Gastrocnemius medialis (tissue), 4 donors: ENCODE measurements around the gene ANKS1B. TPM values are rescaled to one million over a fixed set of nuclear protein-coding genes. Genes with fewer than 3 reads are reported as not detected.

Source experiments
- ATAC-seq, 2 donors: fragments of 150-250 bp; one replicate each; pipeline ENCODE4 v1.9.1; 2016
- DNase-seq, 2 donors: peaks; one replicate each; pipeline ENCODE4 v3.0.0-alpha.2; 2019
- H3K27ac ChIP-seq, 4 donors: fragments of 200-600 bp; sonication (generic); 1 replicate in 1 of 4; 2 replicates in 3 of 4; pipeline ENCODE4 v1.5.1; 2016 to 2018; ENCODE audit warnings: mild to moderate bottlenecking in 2 of 4, moderate library complexity in 1 of 4
- H3K27me3 ChIP-seq, 3 donors: fragments of 200-600 bp; sonication (generic) in 2 of 3; 1 replicate in 1 of 3; 2 replicates in 2 of 3; pipeline versions ENCODE4 v1.5.1 to v1.6.0; 2016 to 2019; ENCODE audit warnings: mild to moderate bottlenecking in 1 of 3, moderate library complexity in 1 of 3
- H3K36me3 ChIP-seq, 2 donors: fragments of 200-600 bp; sonication (generic) in 1 of 2; one replicate each; pipeline ENCODE4 v1.5.1; 2017 to 2018
- H3K4me1 ChIP-seq, 2 donors: fragments of 200-600 bp; sonication (generic) in 1 of 2; one replicate each; pipeline ENCODE4 v1.5.1; 2016 to 2017; ENCODE audit warnings: mild to moderate bottlenecking in 2 of 2
- H3K4me3 ChIP-seq, 4 donors: fragments of 200-600 bp; sonication (generic) in 3 of 4; 1 replicate in 1 of 4; 2 replicates in 3 of 4; pipeline ENCODE4 v1.5.1; 2016 to 2019; ENCODE audit warnings: mild to moderate bottlenecking in 2 of 4
- H3K9me3 ChIP-seq, 3 donors: fragments of 200-600 bp; sonication (generic) in 2 of 3; 1 replicate in 1 of 3; 2 replicates in 2 of 3; pipeline ENCODE4 v1.5.1; 2016 to 2019
- POLR2A ChIP-seq, 2 donors: fragments of 450-650 bp; IDR thresholded peaks; one replicate each; pipeline ENCODE4 v1.6.1; 2017; ENCODE audit warnings: antibody characterized with exemption in 2 of 2, mild to moderate bottlenecking in 2 of 2, moderate library complexity in 2 of 2
- in situ Hi-C, 4 donors: fragments of 200-750 bp; cut with MboI; loops; one replicate each; pipeline versions ENCODE4 v1.15.0 to v1.8.0; 2017; ENCODE audit warnings: low sequenced_read_pairs in 4 of 4
- intact Hi-C: fragments of 100-400 bp; cut with DNase I; formaldehyde crosslinking; loops from one replicate; pipeline ENCODE4 v1.15.1; 2023; ENCODE audit warnings: low total_unique reads
- total RNA-seq, 4 donors: library from RNA; depleted of rRNA; stranded (reverse); fragments of >200 nt; gene quantifications; one replicate each; pipeline versions ENCODE4 v1.1.0 to v1.2.3, GENCODE V29; 2016
- TF ChIP-seq, protein P1 (sequence below), 5 experiments: fragments of 450-650 bp in 3 of 5; fragments of 200-600 bp in 2 of 5; sonication (generic) in 2 of 5; IDR thresholded peaks in 4 of 5; conservative IDR thresholded peaks in 1 of 5; 1 replicate in 4 of 5; 2 replicates in 1 of 5; pipeline ENCODE4 v1.5.1; 2016 to 2019; ENCODE audit warnings: antibody characterized with exemption in 5 of 5, mild to moderate bottlenecking in 3 of 5, moderate library complexity in 3 of 5

The ANKS1B gene
- total RNA-seq, 4 donors from 2014 or later = 3.9 to 14.5 (median 5.7) TPM

GRCh38 chr12:99343960-99344359, 640.8 kb downstream of the ANKS1B start:
- intact Hi-C loops (no loop called here), in situ Hi-C loops (no loop called here)
- ATAC-seq (no peak), DNase-seq (no peak)
- H3K27ac ChIP-seq = no peak overlapping the region
- H3K4me3 ChIP-seq = no peak overlapping the region
- H3K36me3 ChIP-seq = no peaks in the 10 kb centered on the region
- H3K4me1 ChIP-seq = no peaks in the 10 kb centered on the region
- no peaks in the 10 kb centered on the region for H3K9me3 ChIP-seq
- no peaks in the 10 kb centered on the region for H3K27me3 ChIP-seq
- TF ChIP-seq, protein P1, sequence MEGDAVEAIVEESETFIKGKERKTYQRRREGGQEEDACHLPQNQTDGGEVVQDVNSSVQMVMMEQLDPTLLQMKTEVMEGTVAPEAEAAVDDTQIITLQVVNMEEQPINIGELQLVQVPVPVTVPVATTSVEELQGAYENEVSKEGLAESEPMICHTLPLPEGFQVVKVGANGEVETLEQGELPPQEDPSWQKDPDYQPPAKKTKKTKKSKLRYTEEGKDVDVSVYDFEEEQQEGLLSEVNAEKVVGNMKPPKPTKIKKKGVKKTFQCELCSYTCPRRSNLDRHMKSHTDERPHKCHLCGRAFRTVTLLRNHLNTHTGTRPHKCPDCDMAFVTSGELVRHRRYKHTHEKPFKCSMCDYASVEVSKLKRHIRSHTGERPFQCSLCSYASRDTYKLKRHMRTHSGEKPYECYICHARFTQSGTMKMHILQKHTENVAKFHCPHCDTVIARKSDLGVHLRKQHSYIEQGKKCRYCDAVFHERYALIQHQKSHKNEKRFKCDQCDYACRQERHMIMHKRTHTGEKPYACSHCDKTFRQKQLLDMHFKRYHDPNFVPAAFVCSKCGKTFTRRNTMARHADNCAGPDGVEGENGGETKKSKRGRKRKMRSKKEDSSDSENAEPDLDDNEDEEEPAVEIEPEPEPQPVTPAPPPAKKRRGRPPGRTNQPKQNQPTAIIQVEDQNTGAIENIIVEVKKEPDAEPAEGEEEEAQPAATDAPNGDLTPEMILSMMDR (IDR thresholded peaks at IDR 0.05 in 4 of 5, conservative IDR thresholded peaks at IDR 0.05 in 1 of 5) = no peak
- TF ChIP-seq POLR2A (IDR thresholded peaks at IDR 0.05) = no peak

- TF ChIP-seq, protein P1 (IDR thresholded peaks at IDR 0.05 in 4 of 5, conservative IDR thresholded peaks at IDR 0.05 in 1 of 5) = no peak
- TF ChIP-seq POLR2A (IDR thresholded peaks at IDR 0.05) = no peak
- Histone ChIP-seq H3K4me3 (no peak overlapping the region), H3K36me3 (no peaks in the 10 kb centered on the region), H3K9me3 (no peaks in the 10 kb centered on the region), H3K27me3 (no peaks in the 10 kb centered on the region), H3K27ac (no peak overlapping the region), H3K4me1 (no peaks in the 10 kb centered on the region)
- in situ Hi-C loops = no loop called here
- intact Hi-C loops = no loop called here
- no peak for ATAC-seq
- DNase-seq = no peak
Observed at GRCh38 chr12:99339663-99340062, 645.1 kb downstream of the ANKS1B start.

GRCh38 chr12:99334285-99335056, 650.3 kb downstream of the ANKS1B start:
- Histone ChIP-seq H3K4me1 (no peaks in the 10 kb centered on the region), H3K9me3 (no peaks in the 10 kb centered on the region), H3K27me3 (no peaks in the 10 kb centered on the region), H3K4me3 (no peak overlapping the region), H3K36me3 (no peaks in the 10 kb centered on the region), H3K27ac (no peak overlapping the region)
- no peak for DNase-seq
- no peak for ATAC-seq
- in situ Hi-C loops = no loop called here
- TF ChIP-seq POLR2A (IDR thresholded peaks at IDR 0.05) = no peak
- TF ChIP-seq, protein P1 (IDR thresholded peaks at IDR 0.05 in 4 of 5, conservative IDR thresholded peaks at IDR 0.05 in 1 of 5) = no peak
- intact Hi-C loops = no loop called here

DNA sequence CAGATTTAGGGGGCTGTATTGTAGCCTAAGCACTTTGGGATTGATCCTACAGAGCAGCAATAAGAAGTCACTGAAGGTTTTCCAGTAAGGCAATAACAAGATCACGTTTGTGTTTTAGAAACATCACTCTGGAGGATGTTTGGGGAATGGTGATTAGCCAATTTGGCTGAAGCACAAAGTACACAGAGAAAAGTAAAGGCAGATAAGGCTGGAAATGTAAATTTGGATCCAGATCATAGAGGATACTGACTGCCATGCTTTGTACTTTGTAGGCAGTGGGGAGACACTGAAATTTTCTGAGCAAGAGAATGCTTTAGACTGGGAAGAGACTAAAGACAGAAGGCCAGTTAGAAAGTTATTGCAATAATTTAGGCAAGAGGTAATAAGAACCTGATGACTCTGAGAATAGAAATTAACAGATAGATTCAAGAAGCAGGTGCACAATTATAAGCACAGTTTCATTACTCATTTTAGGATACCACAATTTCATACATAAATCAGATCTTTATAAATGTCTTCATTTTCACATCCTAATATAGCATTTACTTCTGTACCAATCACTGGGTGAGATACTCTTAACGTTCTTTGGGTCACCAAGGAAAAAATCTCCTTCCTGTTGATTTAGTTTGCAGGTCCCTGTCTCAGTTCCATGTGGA, 651.7 kb downstream of the ANKS1B start:
- Histone ChIP-seq H3K9me3 (no peaks in the 10 kb centered on the region), H3K36me3 (no peaks in the 10 kb centered on the region), H3K4me3 (no peak overlapping the region), H3K4me1 (no peaks in the 10 kb centered on the region), H3K27ac (no peak overlapping the region), H3K27me3 (no peaks in the 10 kb centered on the region)
- ATAC-seq (no peak), DNase-seq (no peak)
- in situ Hi-C loops = no loop called here
- TF ChIP-seq, protein P1 (IDR thresholded peaks at IDR 0.05 in 4 of 5, conservative IDR thresholded peaks at IDR 0.05 in 1 of 5) = no peak
- no peak for TF ChIP-seq POLR2A (IDR thresholded peaks at IDR 0.05)
- intact Hi-C loops = no loop called here
